GM19240 (cell line): ENCODE data around the gene PDE6H.

Source experiments
- DNase-seq: peaks from one replicate; pipeline ENCODE4 v3.0.0; 2011; ENCODE audit warnings: low spot score; ENCODE audit not compliant: insufficient read length

The PDE6H gene

DNA sequence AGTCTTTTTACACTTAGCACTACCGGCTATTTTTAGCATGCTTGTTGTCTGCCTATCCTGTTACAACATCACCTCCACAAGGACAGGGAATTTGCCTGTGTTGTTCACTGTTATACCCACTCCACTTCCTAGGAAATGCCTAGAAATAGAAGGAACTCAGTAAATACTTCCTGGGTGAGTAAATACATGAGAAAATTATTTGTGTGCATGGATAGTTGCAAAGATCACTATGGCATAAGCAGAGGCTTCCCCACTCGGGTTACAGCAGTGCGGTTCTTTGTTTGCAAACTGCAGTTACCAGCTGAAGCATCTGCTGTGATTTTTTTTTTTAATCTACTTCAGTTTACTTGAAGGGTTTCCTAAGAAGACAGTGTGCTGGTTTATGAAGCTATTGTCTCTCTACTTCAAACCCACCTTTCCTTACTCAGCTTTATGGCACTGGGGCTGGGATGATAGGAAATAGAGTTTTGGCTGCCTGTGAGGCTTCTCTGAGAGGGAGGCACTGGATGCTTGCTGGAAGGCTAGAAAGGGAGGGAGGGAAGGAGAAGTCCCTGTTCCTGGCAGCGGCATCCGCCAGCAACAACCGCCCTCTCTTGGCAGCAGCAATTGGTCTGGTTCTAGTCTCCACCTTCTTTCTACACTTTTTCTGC, 29.0 kb downstream of the PDE6H start:
- no peak for DNase-seq

DNA sequence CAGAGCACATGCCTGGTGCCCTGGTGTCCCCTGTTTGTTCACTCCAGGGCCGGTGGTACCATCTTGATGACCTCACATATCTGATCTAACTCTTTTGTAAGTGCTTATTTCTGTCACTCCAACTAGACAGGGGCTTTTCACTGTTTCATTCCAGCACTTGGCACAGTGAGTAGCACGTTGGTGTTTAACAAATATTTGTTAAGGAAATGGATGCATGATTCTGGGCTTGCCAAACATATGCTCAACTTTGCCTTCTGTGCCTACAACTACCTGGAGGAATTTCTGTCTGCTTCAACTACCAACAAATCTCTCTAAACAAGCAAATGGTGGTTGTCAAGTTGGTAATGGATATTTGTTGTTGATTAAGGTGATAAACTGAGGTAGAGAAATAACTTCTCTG, 31.6 kb downstream of the PDE6H start:
- no peak for DNase-seq

DNA sequence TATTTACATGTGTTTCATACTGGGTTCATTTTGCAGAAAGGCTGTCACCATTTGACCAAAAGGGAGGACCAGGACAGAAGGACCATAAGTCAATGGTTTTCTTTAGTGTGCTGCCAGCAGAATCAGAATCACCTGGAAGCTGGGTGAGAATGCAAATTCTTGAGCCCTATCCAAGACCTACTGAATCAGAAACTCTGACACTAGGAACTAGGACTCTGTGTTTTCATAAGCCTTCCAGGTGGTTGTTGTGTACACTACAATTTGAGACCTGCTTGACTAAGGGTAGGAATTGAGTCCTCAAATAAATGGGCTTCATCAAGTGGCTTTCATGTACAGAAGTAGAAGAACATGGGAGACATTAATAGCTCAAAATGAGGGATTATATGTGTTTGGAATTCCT, 32.2 kb downstream of the PDE6H start:
- no peak for DNase-seq

DNA sequence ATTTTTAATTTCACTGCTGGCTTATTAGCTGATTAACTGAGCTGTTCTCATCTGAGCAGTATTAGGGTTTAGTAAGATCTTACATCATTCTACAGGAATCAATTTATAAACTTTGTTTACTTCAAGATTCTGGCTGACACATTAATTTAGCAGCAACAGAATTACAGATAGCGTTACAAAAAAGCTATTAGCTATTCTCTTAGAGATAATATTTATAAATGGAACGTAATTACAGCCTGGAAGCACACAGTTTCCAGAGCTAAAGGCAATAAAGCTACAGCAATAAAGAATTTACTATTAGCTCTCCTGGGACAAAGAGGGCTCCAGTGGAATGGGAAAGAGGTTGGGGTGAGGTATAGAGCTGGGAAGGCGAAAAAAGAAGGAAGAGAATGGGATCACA, 34.7 kb downstream of the PDE6H start:
- no peak for DNase-seq

DNA sequence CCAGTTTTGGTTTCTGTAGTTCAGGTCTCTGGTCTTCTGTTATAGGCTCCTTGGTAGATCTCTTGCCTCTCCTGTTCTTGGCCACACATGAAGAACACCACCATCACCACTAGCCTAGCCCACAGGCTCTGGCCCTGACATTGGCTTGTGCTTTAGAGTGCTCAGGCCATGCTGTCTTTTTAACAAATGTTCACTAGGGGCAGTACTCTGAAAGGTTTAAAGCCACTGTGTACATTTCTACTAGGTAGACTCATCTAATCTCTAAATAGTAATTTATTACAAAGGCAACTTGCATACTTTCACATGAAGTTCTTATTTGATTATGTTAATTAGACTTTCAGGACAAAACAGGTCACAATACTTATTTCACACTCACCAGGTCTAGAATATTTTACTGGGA, 38.3 kb downstream of the PDE6H start:
- DNase-seq, result no peak

DNA sequence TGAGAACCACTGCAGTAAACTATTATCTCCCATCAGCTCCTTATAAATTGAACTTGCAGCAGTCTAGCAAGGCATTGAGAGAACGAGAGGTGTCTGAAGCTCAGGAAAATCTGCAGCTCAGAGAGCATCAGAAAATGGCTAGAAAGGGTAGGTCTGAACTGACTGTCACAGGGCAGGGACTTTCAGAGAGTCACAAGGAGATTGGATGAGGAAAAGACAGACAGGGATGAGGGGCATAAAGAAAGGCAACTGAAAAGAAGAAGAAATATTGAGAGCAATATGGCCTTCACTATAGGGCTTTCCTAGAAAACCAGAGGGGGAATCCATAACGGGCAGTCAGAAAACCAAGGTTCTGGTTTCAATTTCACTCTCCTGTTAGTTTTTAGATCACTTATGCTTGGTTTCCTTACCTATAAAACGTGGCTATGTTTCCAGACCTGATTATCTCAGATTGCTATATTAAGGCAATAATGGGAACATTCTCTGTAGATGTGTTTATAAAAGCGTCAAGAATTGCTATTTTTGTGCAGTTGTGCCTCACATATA, 40.9 kb downstream of the PDE6H start:
- no peak for DNase-seq

DNA sequence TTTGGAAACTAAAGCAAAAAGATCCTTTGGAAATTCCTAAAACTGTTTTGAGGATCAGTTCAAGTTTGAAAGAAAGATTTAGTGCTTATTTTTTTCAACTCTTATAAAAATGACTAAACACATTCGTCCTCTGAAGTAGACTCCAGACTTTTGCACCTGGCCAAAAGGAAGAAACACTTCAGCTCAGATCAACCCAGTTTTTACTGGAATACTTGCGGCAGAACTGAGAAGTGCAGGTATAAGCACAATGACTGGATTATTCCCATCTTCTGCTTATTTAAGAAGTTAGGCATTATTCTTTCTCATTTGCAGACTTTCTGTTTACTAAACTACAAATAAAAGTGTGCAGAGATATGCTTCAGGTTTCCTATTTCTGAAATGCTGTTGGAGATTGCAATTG, 41.9 kb downstream of the PDE6H start:
- no peak for DNase-seq

DNA sequence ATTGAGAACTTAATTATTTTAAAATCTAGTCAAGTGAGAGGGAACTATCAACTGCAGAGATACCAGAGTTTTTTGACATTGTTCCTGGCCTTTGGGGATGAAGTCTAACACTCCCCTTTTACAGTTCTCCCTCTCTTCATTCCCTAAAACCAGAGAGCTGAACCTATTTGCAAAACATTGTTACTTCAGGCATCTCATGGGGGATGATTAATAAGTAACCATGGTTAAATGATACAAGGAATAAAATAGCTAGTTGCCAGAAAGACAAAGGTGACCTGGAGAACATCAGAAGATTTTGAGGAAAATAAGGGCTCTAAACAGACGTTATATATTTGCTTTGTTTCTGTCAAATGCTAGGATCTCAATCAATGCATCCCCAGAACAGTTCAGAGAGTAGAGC, 42.3 kb downstream of the PDE6H start:
- no peak for DNase-seq

DNA sequence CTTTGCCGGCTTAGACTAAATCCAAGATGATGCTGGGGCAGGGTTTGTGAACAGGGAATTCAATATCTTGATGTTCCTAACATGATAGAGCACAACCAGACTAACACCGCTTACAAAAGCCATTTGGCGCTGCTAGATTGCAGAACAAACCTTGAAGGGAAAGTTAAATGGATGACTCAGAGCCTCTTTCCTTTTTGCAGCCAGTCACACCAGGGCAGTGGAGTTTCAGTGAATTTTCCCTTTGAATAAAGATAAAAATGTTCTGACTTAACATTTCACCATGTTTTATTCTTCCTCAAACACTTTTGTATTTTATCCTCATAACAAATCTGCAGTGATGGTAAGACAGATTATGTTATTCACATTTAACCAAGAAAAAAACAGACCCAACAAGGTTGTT, 47.3 kb downstream of the PDE6H start:
- no peak for DNase-seq
